GM23338 (cell line): ENCODE results near the gene CAMSAP1. TPM values are rescaled to one million over a fixed set of nuclear protein-coding genes. Genes with fewer than 3 reads are reported as not detected.

Experiments
- ATAC-seq: fragments of 200-7000 bp; cut with Tn5 transposase; 3 replicates; pipeline ENCODE4 v1.9.1; 2020
- DNase-seq: peaks from one replicate; pipeline ENCODE4 v3.0.0-alpha.2; 2015; ENCODE audit warnings: low spot score
- H2AFZ ChIP-seq: fragments of 200-600 bp; sonication (generic); 2 replicates; pipeline ENCODE4 v1.8.0; 2016; ENCODE audit warnings: antibody characterized with exemption, mild to moderate bottlenecking, moderate library complexity
- H3F3A ChIP-seq: fragments of 200-600 bp; sonication (generic); replicated peaks from 2 replicates; pipeline ENCODE4 v1.8.0; 2017; ENCODE audit warnings: antibody characterized with exemption, mixed run types, low read depth
- H3K27ac ChIP-seq: fragments of 200-600 bp; sonication (generic); 2 replicates; pipeline ENCODE4 v1.6.1; 2016; ENCODE audit warnings: low read depth
- H3K27me3 ChIP-seq: fragments of 200-600 bp; sonication (generic); 2 replicates; pipeline ENCODE4 v1.8.0; 2016; ENCODE audit warnings: mild to moderate bottlenecking, mixed run types, moderate library complexity; ENCODE audit not compliant: insufficient read depth
- H3K36me3 ChIP-seq: fragments of 200-600 bp; sonication (generic); 2 replicates; pipeline ENCODE4 v1.8.0; 2016; ENCODE audit warnings: mild to moderate bottlenecking; ENCODE audit not compliant: insufficient read depth
- H3K4me1 ChIP-seq: fragments of 200-600 bp; sonication (generic); 2 replicates; pipeline ENCODE4 v1.8.0; 2016; ENCODE audit warnings: mild to moderate bottlenecking, moderate library complexity; ENCODE audit not compliant: insufficient read depth
- H3K4me2 ChIP-seq: fragments of 200-600 bp; sonication (generic); 2 replicates; pipeline ENCODE4 v1.7.1; 2017; ENCODE audit warnings: mixed run types
- H3K4me3 ChIP-seq: fragments of 200-600 bp; sonication (generic); 2 replicates; pipeline ENCODE4 v1.6.1; 2016; ENCODE audit warnings: mixed run types
- H3K79me2 ChIP-seq: fragments of 200-600 bp; sonication (generic); replicated peaks from 2 replicates; pipeline ENCODE4 v1.8.0; 2017; ENCODE audit warnings: mild to moderate bottlenecking; ENCODE audit not compliant: insufficient read depth
- H3K9me2 ChIP-seq: fragments of 200-600 bp; sonication (generic); 2 replicates; pipeline ENCODE4 v1.8.0; 2017; ENCODE audit not compliant: insufficient read depth
- H4K20me1 ChIP-seq: fragments of 200-600 bp; sonication (generic); replicated peaks from 2 replicates; pipeline ENCODE4 v1.8.0; 2017; ENCODE audit warnings: mild to moderate bottlenecking; ENCODE audit not compliant: insufficient read depth
- H3K27ac Mint-ChIP-seq: 2 replicates; pipeline ENCODE4 v1.8.0; 2020; ENCODE audit warnings: inconsistent platforms, mild to moderate bottlenecking, moderate library complexity, mixed read lengths
- H3K27me3 Mint-ChIP-seq: 3 replicates; pipeline ENCODE4 v1.8.0; 2022; ENCODE audit warnings: low read depth, mild to moderate bottlenecking, moderate library complexity, mixed read lengths, inconsistent platforms; ENCODE audit not compliant: insufficient read depth, poor library complexity
- H3K36me3 Mint-ChIP-seq: 3 replicates; pipeline ENCODE4 v1.8.0; 2021; ENCODE audit warnings: low read depth, mild to moderate bottlenecking, inconsistent platforms, moderate library complexity, mixed read lengths
- H3K4me1 Mint-ChIP-seq: 3 replicates; pipeline ENCODE4 v1.8.0; 2020; ENCODE audit warnings: mild to moderate bottlenecking, inconsistent platforms, mixed read lengths
- H3K4me3 Mint-ChIP-seq: 3 replicates; pipeline ENCODE4 v1.8.0; 2021; ENCODE audit warnings: moderate library complexity, mild to moderate bottlenecking, inconsistent platforms, mixed read lengths
- H3K9me3 Mint-ChIP-seq: 3 replicates; pipeline ENCODE4 v1.8.0; 2020; ENCODE audit warnings: moderate library complexity, mild to moderate bottlenecking, inconsistent platforms, mixed read lengths
- CREB1 ChIP-seq: fragments of 250-450 bp; sonication (Bioruptor Pico); IDR thresholded peaks from 2 replicates; pipeline ENCODE4 v1.5.0; 2020; ENCODE audit warnings: low read depth, mild to moderate bottlenecking, moderate library complexity
- EZH2phosphoT487 ChIP-seq: fragments of 200-600 bp; sonication (generic); IDR thresholded peaks from one replicate; pipeline ENCODE4 v1.8.1; 2018; ENCODE audit warnings: antibody characterized with exemption; ENCODE audit not compliant: unreplicated experiment
- JUNB ChIP-seq: IDR thresholded peaks from one replicate; pipeline ENCODE4 v1.6.1; 2016; ENCODE audit warnings: antibody characterized with exemption; ENCODE audit not compliant: unreplicated experiment
- STAT1 ChIP-seq: IDR thresholded peaks from one replicate; pipeline ENCODE4 v1.6.1; 2016; ENCODE audit warnings: antibody characterized with exemption; ENCODE audit not compliant: unreplicated experiment
- ZNF114 ChIP-seq: fragments of 250-450 bp; sonication (Bioruptor Pico); IDR thresholded peaks from 2 replicates; pipeline ENCODE4 v1.5.0; 2020; ENCODE audit warnings: mild to moderate bottlenecking, moderate library complexity
- polyA plus RNA-seq: library from polyadenylated mRNA; unstranded; fragments of >200 nt; fragmentation: Nextera tagmentation; extraction: Ambion mirVana; gene quantifications from 2 replicates; pipeline ENCODE4 v1.2.1, GENCODE V29; 2016
- total RNA-seq: library from RNA; depleted of rRNA; stranded (reverse); fragments of >200 nt; shearing (Covaris generic); gene quantifications from 2 replicates; pipeline ENCODE4 v1.2.3, GENCODE V29; 2014
- TF ChIP-seq, protein P1 (sequence below): fragments of 250-450 bp; sonication (Bioruptor Pico); IDR thresholded peaks from 2 replicates; pipeline ENCODE4 v1.5.0; 2020; ENCODE audit warnings: mild to moderate bottlenecking, moderate library complexity
- TF ChIP-seq, protein P2 (sequence below): IDR thresholded peaks from 2 replicates; pipeline ENCODE4 v1.6.1; 2016; ENCODE audit warnings: antibody characterized with exemption
- TF ChIP-seq, protein P3 (sequence below): IDR thresholded peaks from one replicate; pipeline ENCODE4 v1.6.1; 2018; ENCODE audit warnings: antibody characterized with exemption; ENCODE audit not compliant: unreplicated experiment

The CAMSAP1 gene
- total and polyA plus RNA-seq, 2 experiments from 2014 or later, result 6.9 to 75.4 TPM

DNA sequence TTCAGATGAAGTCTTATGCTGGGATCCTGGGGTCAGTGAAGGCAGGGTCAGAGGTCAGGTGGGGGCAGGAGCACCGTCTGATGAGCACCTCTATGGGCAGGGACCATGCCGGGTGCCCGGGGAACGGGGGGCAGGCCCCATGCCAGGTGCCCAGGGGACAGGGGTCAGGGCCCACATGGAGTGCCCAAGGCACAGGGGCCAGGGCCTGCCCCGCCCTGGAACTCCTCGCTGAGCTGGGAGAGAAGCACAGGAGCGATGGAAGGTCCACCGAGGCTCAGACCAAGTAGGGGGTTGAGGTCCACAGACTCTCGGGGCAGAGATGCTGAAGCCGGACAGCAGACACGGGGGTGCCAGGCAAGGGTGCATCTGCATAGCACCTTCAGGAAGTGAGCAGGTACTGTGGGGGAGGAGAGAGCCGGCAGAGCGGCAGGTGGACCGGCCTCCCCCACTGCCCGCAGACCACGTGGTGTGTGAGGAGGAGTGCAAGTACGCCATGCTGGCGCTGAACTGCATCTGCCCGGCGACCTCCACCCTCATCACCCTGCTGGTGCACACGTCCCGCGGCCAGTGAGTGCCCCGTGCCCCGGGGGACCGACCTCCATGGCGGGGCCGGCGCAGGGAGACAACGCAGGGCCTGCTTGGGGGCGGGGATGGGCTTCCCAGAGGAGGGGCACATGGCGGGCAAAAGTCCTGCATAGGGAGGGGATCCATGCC lies 137.7 kb downstream of the CAMSAP1 start (continued):
- TF ChIP-seq, protein P1, sequence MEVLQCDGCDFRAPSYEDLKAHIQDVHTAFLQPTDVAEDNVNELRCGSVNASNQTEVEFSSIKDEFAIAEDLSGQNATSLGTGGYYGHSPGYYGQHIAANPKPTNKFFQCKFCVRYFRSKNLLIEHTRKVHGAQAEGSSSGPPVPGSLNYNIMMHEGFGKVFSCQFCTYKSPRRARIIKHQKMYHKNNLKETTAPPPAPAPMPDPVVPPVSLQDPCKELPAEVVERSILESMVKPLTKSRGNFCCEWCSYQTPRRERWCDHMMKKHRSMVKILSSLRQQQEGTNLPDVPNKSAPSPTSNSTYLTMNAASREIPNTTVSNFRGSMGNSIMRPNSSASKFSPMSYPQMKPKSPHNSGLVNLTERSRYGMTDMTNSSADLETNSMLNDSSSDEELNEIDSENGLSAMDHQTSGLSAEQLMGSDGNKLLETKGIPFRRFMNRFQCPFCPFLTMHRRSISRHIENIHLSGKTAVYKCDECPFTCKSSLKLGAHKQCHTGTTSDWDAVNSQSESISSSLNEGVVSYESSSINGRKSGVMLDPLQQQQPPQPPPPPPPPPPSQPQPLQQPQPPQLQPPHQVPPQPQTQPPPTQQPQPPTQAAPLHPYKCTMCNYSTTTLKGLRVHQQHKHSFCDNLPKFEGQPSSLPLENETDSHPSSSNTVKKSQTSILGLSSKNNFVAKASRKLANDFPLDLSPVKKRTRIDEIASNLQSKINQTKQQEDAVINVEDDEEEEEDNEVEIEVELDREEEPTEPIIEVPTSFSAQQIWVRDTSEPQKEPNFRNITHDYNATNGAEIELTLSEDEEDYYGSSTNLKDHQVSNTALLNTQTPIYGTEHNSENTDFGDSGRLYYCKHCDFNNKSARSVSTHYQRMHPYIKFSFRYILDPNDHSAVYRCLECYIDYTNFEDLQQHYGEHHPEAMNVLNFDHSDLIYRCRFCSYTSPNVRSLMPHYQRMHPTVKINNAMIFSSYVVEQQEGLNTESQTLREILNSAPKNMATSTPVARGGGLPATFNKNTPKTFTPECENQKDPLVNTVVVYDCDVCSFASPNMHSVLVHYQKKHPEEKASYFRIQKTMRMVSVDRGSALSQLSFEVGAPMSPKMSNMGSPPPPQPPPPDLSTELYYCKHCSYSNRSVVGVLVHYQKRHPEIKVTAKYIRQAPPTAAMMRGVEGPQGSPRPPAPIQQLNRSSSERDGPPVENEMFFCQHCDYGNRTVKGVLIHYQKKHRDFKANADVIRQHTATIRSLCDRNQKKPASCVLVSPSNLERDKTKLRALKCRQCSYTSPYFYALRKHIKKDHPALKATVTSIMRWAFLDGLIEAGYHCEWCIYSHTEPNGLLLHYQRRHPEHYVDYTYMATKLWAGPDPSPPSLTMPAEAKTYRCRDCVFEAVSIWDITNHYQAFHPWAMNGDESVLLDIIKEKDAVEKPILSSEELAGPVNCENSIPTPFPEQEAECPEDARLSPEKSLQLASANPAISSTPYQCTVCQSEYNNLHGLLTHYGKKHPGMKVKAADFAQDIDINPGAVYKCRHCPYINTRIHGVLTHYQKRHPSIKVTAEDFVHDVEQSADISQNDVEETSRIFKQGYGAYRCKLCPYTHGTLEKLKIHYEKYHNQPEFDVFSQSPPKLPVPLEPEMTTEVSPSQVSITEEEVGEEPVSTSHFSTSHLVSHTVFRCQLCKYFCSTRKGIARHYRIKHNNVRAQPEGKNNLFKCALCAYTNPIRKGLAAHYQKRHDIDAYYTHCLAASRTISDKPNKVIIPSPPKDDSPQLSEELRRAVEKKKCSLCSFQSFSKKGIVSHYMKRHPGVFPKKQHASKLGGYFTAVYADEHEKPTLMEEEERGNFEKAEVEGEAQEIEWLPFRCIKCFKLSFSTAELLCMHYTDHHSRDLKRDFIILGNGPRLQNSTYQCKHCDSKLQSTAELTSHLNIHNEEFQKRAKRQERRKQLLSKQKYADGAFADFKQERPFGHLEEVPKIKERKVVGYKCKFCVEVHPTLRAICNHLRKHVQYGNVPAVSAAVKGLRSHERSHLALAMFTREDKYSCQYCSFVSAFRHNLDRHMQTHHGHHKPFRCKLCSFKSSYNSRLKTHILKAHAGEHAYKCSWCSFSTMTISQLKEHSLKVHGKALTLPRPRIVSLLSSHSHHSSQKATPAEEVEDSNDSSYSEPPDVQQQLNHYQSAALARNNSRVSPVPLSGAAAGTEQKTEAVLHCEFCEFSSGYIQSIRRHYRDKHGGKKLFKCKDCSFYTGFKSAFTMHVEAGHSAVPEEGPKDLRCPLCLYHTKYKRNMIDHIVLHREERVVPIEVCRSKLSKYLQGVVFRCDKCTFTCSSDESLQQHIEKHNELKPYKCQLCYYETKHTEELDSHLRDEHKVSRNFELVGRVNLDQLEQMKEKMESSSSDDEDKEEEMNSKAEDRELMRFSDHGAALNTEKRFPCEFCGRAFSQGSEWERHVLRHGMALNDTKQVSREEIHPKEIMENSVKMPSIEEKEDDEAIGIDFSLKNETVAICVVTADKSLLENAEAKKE (CRISPR knock-in tag), result no peak

DNA sequence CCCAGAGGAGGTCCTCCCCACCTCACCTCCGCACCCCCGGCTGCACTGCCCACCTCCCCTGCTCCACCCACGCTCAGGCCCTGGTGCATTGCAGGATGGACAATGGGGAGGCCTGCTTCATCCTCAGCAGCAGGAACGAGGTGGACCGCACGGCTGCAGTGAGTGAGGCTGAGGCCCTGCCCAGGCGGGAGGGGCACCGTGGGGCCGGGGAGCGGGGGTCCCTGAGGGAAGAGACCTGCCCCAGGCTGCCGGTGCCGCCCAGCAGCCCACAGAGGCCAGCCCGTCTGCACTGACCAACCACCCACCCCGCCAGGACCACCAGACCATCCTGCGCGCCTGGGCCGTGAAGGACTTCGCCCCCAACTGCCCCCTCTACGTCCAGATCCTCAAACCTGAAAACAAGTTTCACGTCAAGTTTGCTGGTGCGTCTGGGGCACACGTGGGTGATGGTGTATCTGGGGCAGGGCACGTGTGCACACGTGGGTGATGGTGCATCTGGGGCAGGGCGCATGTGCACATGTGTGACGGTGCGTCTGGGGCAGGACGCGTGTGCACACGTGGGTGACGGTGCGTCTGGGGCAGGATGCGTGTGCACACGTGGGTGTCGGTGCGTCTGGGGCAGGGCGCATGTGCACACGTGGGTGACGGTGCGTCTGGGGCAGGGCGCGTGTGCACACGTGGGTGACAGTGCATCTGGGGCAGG lies 138.7 kb downstream of the CAMSAP1 start:
- no peak for DNase-seq
- Mint-ChIP-seq H3K36me3 (peaks cover 5% of the 10 kb centered on the region; the same call in 1 of the 3 replicates), H3K4me1 (no peaks in the 10 kb centered on the region)
- TF ChIP-seq, protein P2, sequence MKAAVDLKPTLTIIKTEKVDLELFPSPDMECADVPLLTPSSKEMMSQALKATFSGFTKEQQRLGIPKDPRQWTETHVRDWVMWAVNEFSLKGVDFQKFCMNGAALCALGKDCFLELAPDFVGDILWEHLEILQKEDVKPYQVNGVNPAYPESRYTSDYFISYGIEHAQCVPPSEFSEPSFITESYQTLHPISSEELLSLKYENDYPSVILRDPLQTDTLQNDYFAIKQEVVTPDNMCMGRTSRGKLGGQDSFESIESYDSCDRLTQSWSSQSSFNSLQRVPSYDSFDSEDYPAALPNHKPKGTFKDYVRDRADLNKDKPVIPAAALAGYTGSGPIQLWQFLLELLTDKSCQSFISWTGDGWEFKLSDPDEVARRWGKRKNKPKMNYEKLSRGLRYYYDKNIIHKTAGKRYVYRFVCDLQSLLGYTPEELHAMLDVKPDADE, result no peak
- TF ChIP-seq CREB1 (CRISPR knock-in tag) (no peak), JUNB (no peak), STAT1 (no peak), ZNF114 (CRISPR knock-in tag) (no peak), EZH2phosphoT487 (no peak)
- TF ChIP-seq, protein P3, sequence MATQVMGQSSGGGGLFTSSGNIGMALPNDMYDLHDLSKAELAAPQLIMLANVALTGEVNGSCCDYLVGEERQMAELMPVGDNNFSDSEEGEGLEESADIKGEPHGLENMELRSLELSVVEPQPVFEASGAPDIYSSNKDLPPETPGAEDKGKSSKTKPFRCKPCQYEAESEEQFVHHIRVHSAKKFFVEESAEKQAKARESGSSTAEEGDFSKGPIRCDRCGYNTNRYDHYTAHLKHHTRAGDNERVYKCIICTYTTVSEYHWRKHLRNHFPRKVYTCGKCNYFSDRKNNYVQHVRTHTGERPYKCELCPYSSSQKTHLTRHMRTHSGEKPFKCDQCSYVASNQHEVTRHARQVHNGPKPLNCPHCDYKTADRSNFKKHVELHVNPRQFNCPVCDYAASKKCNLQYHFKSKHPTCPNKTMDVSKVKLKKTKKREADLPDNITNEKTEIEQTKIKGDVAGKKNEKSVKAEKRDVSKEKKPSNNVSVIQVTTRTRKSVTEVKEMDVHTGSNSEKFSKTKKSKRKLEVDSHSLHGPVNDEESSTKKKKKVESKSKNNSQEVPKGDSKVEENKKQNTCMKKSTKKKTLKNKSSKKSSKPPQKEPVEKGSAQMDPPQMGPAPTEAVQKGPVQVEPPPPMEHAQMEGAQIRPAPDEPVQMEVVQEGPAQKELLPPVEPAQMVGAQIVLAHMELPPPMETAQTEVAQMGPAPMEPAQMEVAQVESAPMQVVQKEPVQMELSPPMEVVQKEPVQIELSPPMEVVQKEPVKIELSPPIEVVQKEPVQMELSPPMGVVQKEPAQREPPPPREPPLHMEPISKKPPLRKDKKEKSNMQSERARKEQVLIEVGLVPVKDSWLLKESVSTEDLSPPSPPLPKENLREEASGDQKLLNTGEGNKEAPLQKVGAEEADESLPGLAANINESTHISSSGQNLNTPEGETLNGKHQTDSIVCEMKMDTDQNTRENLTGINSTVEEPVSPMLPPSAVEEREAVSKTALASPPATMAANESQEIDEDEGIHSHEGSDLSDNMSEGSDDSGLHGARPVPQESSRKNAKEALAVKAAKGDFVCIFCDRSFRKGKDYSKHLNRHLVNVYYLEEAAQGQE, result no peak

More for the DNA sequence above, 138.7 kb downstream of the CAMSAP1 start:
- H3K79me2 ChIP-seq, result no peaks in the 10 kb centered on the region
- no peak overlapping the region for H3K27ac ChIP-seq
- H3K27me3 ChIP-seq, result no peaks in the 10 kb centered on the region
- no peak overlapping the region for H2AFZ ChIP-seq
- Mint-ChIP-seq H3K4me3 (no peak overlapping the region), H3K9me3 (peaks cover 16% of the 10 kb centered on the region), H3K27me3 (peaks cover 7% of the 10 kb centered on the region), H3K27ac (no peak overlapping the region)
- no peaks in the 10 kb centered on the region for H3K36me3 ChIP-seq
- no peaks in the 10 kb centered on the region for H3F3A ChIP-seq
- H4K20me1 ChIP-seq, result no peaks in the 10 kb centered on the region
- no peaks in the 10 kb centered on the region for H3K9me2 ChIP-seq
- no peak overlapping the region for H3K4me2 ChIP-seq
- H3K4me3 ChIP-seq, result no peak overlapping the region
- ATAC-seq, result no peak
- H3K4me1 ChIP-seq, result no peaks in the 10 kb centered on the region
